Mucosa of stomach (tissue), 1 donor: ENCODE data around the gene CADM4.

ENCODE experiments used
- H3K27me3 ChIP-seq: one replicate; pipeline ENCODE4 v1.7.0; 2013; ENCODE audit warnings: mild to moderate bottlenecking, low read length; ENCODE audit not compliant: control insufficient read depth, insufficient read depth
- H3K36me3 ChIP-seq: one replicate; pipeline ENCODE4 v1.7.0; 2013; ENCODE audit warnings: low read length; ENCODE audit not compliant: control insufficient read depth, insufficient read depth
- H3K4me1 ChIP-seq: one replicate; pipeline ENCODE4 v1.7.0; 2013; ENCODE audit warnings: mild to moderate bottlenecking, low read length; ENCODE audit not compliant: control insufficient read depth, insufficient read depth
- H3K4me3 ChIP-seq: one replicate; pipeline ENCODE4 v1.7.0; 2013; ENCODE audit warnings: low read length
- H3K9ac ChIP-seq: one replicate; pipeline ENCODE4 v1.7.0; 2013; ENCODE audit warnings: mild to moderate bottlenecking, low read length, moderate library complexity
- H3K9me3 ChIP-seq: one replicate; pipeline ENCODE4 v1.7.0; 2013; ENCODE audit warnings: mild to moderate bottlenecking, low read length, moderate library complexity; ENCODE audit not compliant: control insufficient read depth
- donor health status: Pancreatic carcinoma.

The CADM4 gene

GRCh38 chr19:43586346-43586745 is 53.3 kb downstream of the CADM4 start:
- Histone ChIP-seq H3K27me3 (no peaks in the 10 kb centered on the region), H3K9ac (no peak overlapping the region), H3K4me3 (no peak overlapping the region), H3K4me1 (peaks cover 8% of the 10 kb centered on the region), H3K36me3 (no peaks in the 10 kb centered on the region), H3K9me3 (no peaks in the 10 kb centered on the region)

GRCh38 chr19:43584484-43584883 is 55.2 kb downstream of the CADM4 start:
- H3K27me3 ChIP-seq, result no peaks in the 10 kb centered on the region
- H3K4me1 ChIP-seq, result peaks cover 8% of the 10 kb centered on the region
- no peak overlapping the region for H3K9ac ChIP-seq
- H3K4me3 ChIP-seq, result no peak overlapping the region
- no peaks in the 10 kb centered on the region for H3K9me3 ChIP-seq
- no peaks in the 10 kb centered on the region for H3K36me3 ChIP-seq

- Histone ChIP-seq H3K4me1 (peaks cover 8% of the 10 kb centered on the region), H3K9ac (no peak overlapping the region), H3K36me3 (no peaks in the 10 kb centered on the region), H3K4me3 (no peak overlapping the region), H3K9me3 (no peaks in the 10 kb centered on the region), H3K27me3 (no peaks in the 10 kb centered on the region)
These were observed 57.2 kb downstream of the CADM4 start for GRCh38 chr19:43582495-43582894.

- H3K36me3 ChIP-seq, result no peaks in the 10 kb centered on the region
- no peaks in the 10 kb centered on the region for H3K27me3 ChIP-seq
- H3K4me3 ChIP-seq, result no peak overlapping the region
- no peaks in the 10 kb centered on the region for H3K9me3 ChIP-seq
- H3K4me1 ChIP-seq, result peaks cover 8% of the 10 kb centered on the region
- H3K9ac ChIP-seq, result peak overlapping the region; percentile 25
These were observed 58.2 kb downstream of the CADM4 start for GRCh38 chr19:43581467-43581866.

- Histone ChIP-seq H3K9ac (no peak overlapping the region), H3K4me1 (peaks cover 8% of the 10 kb centered on the region), H3K4me3 (no peak overlapping the region), H3K9me3 (no peaks in the 10 kb centered on the region), H3K36me3 (no peaks in the 10 kb centered on the region), H3K27me3 (no peaks in the 10 kb centered on the region)
These were observed 60.9 kb downstream of the CADM4 start for GRCh38 chr19:43578787-43579186.

GRCh38 chr19:43575955-43576878 is 63.4 kb downstream of the CADM4 start:
- H3K36me3 ChIP-seq, result no peaks in the 10 kb centered on the region
- H3K4me3 ChIP-seq, result peak overlapping the region; percentile 3
- peaks cover 28% of the 10 kb centered on the region for H3K4me1 ChIP-seq
- H3K9me3 ChIP-seq, result no peaks in the 10 kb centered on the region
- H3K9ac ChIP-seq, result peak overlapping the region; percentile 92
- no peaks in the 10 kb centered on the region for H3K27me3 ChIP-seq

- Histone ChIP-seq H3K36me3 (no peaks in the 10 kb centered on the region), H3K9me3 (no peaks in the 10 kb centered on the region), H3K4me3 (peak within 1 kb of the TSS; percentile 89), H3K4me1 (peaks cover 35% of the 10 kb centered on the region), H3K9ac (peak within 1 kb of the TSS; percentile 92), H3K27me3 (no peaks in the 10 kb centered on the region)
These were observed 64.3 kb downstream of the CADM4 start, which contains the start of the genes PINLYP and XRCC1 for GRCh38 chr19:43575156-43575950. Gene PINLYP, plus strand, starts transcription at chr19:43575801. Its CDS starts 1,391 bp downstream, at chr19:43577192. Gene XRCC1, minus strand, starts transcription at chr19:43575527. Its CDS starts 69 bp downstream, at chr19:43575458.

GRCh38 chr19:43574424-43575155 is 65.1 kb downstream of the CADM4 start:
- H3K4me1 ChIP-seq, result peaks cover 42% of the 10 kb centered on the region
- H3K36me3 ChIP-seq, result no peaks in the 10 kb centered on the region
- peak overlapping the region; percentile 92 for H3K9ac ChIP-seq
- H3K4me3 ChIP-seq, result peak overlapping the region; percentile 89
- no peaks in the 10 kb centered on the region for H3K27me3 ChIP-seq
- H3K9me3 ChIP-seq, result no peaks in the 10 kb centered on the region
